COLO668 (cell line): ENCODE measurements around the gene APC2.
"Not testable (repeated sequence)": the region's sequence is repeated elsewhere in the genome, so short reads cannot be mapped to it uniquely, and the experiment has no call there.

Source experiments
- DNase-seq: peaks from one replicate; lab custom pipeline; 2025; ENCODE audit not compliant: unreplicated experiment; lab: John Stamatoyannopoulos, UW

APC2 gene

GRCh38 chr19:1474011-1474764 is 24.3 kb downstream of the APC2 start:
- no peak for DNase-seq

DNA sequence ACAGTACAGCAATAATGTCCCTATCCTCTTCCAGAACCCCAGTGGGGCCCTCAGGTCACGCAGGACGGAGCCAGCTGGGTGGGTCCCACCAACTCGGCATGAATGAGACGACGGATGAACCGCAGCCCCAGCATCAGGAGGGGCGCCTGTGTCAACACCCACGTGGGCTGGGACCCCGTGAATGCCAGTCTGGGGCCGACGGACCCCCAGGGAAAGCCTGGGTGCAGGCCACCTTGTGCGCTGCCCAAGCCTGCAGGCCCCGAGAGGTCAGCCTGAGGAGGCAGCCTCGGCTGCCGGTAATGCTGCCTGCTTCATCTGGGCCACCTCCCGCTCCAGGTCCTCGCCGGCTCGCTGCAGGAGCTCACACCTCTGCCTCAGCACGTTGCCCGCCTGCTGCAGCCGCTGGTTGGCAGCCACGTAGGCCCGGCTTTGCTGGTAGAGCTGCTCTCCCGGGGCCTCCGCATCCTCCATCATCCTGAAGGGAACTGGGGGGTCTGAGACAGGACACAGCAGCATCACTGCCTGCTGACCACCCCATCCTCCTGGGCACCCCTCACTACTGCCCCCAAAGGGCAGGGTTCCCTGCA is 24.9 kb downstream of the APC2 start:
- DNase-seq, result no peak

DNA sequence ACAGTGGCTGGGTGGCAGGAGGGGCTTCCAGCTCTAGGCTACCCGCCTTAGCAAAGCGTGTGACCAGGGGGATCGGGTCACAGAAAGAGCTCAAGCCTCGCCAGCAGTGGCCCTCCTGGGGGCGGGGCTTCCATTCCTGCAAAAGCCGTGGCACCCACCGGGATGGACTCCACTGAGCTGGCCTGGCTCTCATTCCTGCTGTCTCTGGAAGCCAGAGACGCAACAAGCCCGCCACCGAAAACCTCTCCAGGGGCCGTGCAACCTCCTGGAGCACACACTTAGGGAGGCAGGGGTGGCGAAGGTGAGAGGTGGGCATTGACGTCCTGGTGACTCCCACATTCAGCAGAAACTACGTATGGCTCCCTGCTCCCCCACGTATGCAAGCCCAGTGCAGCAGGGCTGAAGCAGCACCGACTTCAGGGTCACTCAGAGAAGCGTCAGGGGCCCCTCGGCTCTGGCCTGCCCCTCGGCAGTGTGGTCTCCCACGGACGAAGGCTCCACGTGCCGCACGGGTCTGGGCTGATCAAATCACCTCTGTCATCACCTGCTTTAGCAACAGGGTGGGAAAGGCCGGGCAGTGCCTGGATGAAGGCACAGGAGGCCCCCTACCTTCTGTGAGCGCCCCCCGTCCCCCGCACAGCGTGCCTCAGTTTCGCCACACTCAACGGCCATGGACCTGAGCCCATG is 26.0 kb downstream of the APC2 start:
- DNase-seq, result no peak

- DNase-seq, result not testable (repeated sequence)
These were observed 27.1 kb downstream of the APC2 start for GRCh38 chr19:1477056-1477455.

DNA sequence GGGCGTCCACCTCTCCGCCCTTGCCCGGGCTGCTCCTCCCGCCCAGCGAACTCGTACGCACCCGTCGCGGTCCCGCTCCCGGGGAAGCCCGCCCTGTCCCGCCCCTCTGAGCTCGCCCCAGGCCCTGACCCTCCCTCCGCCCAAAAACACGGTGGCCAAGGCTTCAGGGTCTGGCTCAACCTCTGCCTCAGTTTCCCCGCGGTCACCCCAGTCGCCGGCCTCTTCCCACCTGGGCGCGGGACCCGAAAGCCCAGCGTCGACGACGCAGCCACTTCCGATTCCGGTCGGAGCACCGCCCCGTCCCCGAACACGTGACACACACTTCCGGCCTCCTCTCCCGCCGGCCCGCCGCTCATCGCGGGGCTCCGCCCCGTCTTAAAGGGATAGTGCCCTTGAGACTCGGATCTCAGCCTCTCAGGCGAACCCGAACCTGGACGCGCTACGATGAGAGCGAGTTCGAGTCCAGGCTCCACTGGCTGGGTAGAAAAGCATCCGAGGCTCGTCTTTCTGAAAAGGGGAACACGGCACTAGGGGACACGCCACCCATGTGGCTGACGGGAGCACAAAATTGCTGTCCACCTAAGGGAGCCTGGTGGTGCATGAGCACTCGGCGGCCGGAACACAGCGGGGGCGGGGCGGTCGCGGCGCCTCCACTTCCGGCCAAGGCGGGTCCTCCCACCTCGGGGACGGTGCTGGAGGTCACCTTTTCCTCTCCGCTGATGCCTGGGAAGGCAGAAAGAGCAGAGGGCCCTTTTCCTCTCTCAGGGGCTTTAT is 29.2 kb downstream of the APC2 start, which contains the start of gene C19orf25:
C19orf25 (minus strand) TSS at position 282 of the 774 bp plus-strand sequence. CDS start 312 bp downstream, outside the sequence.
- peak; percentile 95 for DNase-seq

DNA sequence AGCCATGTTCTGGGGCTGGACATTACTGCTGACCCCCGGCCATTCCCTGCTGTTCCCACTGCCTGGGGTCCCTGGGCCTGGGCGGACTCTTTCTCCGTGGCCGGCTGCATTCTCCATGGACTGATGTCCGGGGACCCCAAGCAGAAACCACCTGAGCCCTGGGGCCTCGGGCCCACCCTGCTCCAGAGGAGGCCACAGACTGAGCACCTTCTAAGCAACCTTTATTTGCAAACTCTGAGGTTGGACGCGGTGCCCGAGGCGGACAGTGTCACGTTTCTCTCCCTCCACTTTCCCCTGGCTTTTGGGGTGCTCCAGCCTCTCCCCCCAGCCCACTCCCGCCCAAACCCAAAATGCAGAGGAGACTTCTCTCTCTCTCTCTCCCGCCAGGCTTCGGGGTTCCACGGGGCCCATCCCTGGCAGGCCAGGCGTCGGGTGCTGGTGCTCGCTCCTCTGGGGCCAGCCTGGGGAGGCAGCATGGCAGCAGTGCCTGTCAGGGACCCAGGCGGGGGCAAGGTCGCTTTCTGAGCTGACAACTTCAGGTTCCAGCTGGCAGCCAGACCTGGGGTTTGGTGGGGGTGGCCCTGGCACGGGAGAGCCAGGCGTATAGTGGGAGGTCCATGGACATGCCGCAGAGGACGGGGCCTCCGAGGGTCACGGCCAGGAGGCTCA is 31.4 kb downstream of the APC2 start:
- DNase-seq, result no peak

GRCh38 chr19:1481893-1482360 is 32.0 kb downstream of the APC2 start:
- DNase-seq, result peak; percentile 35

- no peak for DNase-seq
These were observed 32.6 kb downstream of the APC2 start for GRCh38 chr19:1482361-1483130.

DNA sequence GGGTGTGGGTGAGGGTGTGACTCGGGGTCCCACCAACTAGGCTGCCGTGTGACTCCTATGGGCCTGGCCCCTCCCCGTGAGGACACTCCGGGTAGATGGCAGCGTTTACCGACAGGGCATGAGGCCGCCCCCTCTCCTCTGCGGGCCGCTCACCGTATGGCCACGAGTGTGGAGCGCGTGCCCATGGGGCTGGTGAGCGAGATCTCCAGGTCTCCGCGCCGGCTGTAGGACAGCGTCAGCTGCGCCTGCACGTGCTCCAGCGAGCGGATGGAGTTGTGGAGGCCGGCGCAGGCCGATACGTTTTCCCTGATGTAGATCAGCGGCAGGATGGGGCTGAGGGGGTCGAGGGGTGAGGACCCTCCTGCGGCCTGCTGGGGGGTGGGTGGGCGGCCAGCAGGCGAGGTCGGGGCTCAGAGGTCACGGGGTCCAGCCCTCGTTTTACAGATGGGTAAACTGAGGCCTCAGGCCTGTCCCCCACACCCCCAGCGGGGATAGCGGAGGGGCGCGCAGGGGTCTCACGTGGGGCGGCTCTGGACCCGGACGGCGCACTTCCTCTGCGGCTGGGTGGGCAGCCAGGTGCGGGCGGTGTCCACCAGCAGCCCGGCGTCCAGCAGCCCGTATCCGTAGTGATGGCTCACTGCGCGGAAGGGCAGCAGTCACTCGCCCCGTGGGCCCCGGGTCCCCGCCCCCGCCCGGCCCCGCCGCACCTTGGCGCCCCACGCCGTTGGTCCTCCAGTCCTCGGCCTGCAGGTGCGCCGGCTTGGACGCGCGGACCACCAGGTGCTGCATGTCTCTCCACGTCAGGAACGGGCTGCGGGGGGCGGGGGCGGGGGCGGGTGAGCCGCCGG is 33.4 kb downstream of the APC2 start:
- DNase-seq, result no peak

DNA sequence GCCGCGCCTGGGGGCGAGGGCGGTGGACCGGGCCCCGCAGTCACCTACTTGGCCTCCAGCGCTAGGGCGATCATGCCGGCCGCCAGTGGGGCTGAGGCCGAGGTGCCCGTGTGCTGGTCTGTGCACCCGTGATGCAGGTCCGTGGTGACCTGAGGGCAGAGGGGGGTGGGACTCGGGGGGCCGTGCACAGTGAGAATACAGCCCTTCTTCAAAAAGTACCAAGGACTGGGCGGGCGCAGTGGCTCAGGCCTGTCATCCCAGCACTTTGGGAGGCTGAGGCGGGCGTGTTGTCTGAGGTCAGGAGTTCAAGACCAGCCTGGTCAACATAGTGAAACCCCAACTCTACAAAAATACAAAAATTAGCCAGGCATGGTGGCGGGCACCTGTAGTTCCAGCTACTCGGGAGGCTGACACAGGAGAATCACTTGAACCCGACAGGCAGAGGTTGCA is 34.1 kb downstream of the APC2 start:
- no peak for DNase-seq

DNA sequence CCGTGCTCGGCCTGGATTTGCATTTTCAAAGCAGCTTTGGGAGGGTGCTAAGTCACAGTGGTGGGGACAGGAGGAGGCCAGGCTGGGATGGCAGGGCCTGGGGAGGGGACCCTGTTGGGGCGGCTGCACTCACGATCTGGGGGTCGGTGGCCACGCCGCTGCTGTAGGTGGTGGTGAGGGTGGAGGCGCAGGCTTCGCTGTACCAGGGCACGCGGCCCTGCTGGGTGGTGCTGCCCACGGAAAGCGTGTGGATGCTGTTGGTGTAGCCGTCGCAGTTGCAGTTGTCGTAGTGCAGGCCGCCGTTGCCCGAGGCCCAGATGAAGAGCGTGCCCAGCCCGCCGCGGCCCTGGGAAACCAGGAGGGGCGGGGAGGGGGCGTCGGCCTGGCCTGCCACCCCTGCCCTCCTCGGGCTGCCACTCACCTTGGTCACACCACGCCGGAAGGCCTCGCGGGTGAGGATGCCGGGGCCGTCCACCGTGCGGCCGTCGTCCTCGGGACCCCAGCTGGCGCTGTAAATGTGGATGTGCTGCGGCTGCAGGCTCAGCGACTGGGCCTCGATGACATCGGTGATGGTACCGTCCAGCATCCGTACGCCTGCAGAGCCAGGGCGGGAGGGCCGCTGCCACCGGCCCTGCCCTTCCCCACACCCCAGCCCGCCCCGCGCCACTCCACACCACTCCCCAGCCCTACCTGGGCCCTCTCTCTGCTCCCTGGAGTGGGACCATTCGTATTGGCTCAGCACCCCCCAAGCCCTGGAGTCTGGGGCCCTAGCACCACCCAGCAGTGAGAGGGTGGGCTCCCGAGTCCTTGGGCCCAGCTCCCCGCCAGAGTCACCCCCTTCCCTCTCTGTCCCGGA is 37.0 kb downstream of the APC2 start:
- no peak for DNase-seq

DNA sequence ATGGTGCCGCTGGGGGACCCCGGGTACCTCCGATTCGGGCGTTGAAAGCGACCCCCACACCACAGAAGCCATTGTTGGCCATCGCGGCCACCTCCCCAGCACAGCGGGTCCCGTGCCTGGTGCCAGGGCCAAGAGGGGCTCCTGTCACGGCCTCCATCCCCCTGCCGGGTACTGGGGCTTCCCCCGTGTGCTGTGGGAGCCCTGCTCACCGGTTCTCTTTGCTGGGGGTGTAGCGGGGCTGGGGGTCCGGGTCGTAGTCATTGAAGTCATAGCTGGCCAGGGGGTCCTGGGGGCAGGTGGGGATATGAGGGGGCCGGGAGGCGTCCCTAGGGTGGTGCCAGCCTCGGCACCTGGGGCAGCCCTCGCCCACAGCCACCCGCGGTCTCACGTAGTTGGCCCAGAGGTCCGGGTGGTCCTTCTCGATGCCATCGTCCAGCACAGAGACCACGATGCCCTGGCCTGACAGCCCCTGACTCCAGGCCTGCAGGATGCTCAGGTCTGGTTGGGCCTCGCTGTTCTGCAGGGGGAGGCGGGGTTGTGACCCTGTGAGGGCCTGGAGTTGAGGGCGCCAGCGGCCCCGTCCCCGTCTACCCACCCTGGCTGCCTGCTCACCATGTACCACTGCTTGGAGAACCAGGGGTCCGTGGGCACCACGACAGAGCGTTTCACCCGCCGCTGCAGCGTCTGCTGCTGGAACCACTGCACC is 37.8 kb downstream of the APC2 start:
- no peak for DNase-seq

DNA sequence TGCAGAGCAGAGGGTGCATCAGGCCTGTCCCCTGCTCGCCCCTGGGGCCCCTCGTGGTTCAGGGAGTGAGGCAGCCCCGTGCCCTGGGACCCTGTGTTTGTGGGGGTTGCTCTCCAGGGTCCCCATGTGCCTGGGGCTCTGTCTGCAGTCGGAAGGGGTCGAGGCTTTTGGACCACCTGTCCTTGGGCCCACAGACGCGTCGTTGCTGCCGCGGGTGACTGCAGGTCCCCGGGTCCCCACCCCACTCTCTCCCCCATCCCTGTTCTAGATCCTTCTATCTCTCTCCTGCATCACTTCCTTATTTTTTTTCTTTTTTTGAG is 38.3 kb downstream of the APC2 start:
- DNase-seq, result no peak

GRCh38 chr19:1489463-1490310 is 39.8 kb downstream of the APC2 start:
- no peak for DNase-seq

GRCh38 chr19:1490311-1491113 is 40.6 kb downstream of the APC2 start, which contains the start of gene PCSK4:
Gene PCSK4 (minus strand): TSS chr19:1490350. CDS start chr19:1490346, 4 bp downstream.
- peak; percentile 98 for DNase-seq
